Neuron (in vitro differentiated cells): ENCODE data around the gene KLHL3.
"Not testable (repeated sequence)": the region's sequence is repeated elsewhere in the genome, so short reads cannot be mapped to it uniquely, and the experiment has no call there.

ENCODE experiments used
- H2AFZ ChIP-seq: one replicate; pipeline ENCODE4 v1.6.1; 2013; ENCODE audit warnings: low read depth, mild to moderate bottlenecking, inconsistent platforms, low read length, moderate library complexity
- H3K27me3 ChIP-seq: one replicate; pipeline ENCODE4 v1.6.1; 2013; ENCODE audit warnings: low read length; ENCODE audit not compliant: insufficient read depth
- H3K36me3 ChIP-seq: one replicate; pipeline ENCODE4 v1.6.1; 2013; ENCODE audit warnings: low read length; ENCODE audit not compliant: insufficient read depth
- H3K4me1 ChIP-seq: one replicate; pipeline ENCODE4 v1.6.1; 2013; ENCODE audit warnings: low read length; ENCODE audit not compliant: insufficient read depth
- H3K4me3 ChIP-seq: 2 replicates; pipeline ENCODE4 v1.5.1; 2013; ENCODE audit warnings: mild to moderate bottlenecking, low read length, moderate library complexity
- H3K9me3 ChIP-seq: one replicate; pipeline ENCODE4 v1.6.1; 2013; ENCODE audit warnings: low read length

KLHL3 gene

GRCh38 chr5:137735555-137736284 lies at the start of gene KLHL3:
Gene KLHL3, minus strand, starts transcription at chr5:137736089. Its CDS starts 443 bp downstream, at chr5:137735646.
- peak within 1 kb of the TSS; percentile 54 for H3K4me3 ChIP-seq
- peaks cover 14% of the 10 kb centered on the region for H3K4me1 ChIP-seq
- no peaks in the 10 kb centered on the region for H3K27me3 ChIP-seq
- H3K9me3 ChIP-seq = no peaks in the 10 kb centered on the region
- no peaks in the 10 kb centered on the region for H3K36me3 ChIP-seq
- peak within 1 kb of the TSS; percentile 47 for H2AFZ ChIP-seq

- H3K4me3 ChIP-seq = no peak overlapping the region
- peaks cover 26% of the 10 kb centered on the region for H3K4me1 ChIP-seq
- no peaks in the 10 kb centered on the region for H3K36me3 ChIP-seq
- H2AFZ ChIP-seq = peak overlapping the region; percentile 52
- H3K9me3 ChIP-seq = no peaks in the 10 kb centered on the region
- no peaks in the 10 kb centered on the region for H3K27me3 ChIP-seq
Measured at GRCh38 chr5:137782984-137783536, 47.2 kb upstream of the KLHL3 start.

- peak overlapping the region; percentile 52 for H2AFZ ChIP-seq
- H3K4me3 ChIP-seq = no peak overlapping the region
- no peaks in the 10 kb centered on the region for H3K9me3 ChIP-seq
- H3K27me3 ChIP-seq = no peaks in the 10 kb centered on the region
- H3K4me1 ChIP-seq = peaks cover 26% of the 10 kb centered on the region
- no peaks in the 10 kb centered on the region for H3K36me3 ChIP-seq
Measured at GRCh38 chr5:137782055-137782454, 46.2 kb upstream of the KLHL3 start.

GRCh38 chr5:137778772-137779564 lies 43.1 kb upstream of the KLHL3 start:
- Histone ChIP-seq H3K27me3 (peaks cover 11% of the 10 kb centered on the region), H3K4me1 (peaks cover 26% of the 10 kb centered on the region), H3K4me3 (no peak overlapping the region), H3K9me3 (peaks cover 4% of the 10 kb centered on the region), H3K36me3 (no peaks in the 10 kb centered on the region), H2AFZ (no peak overlapping the region)

GRCh38 chr5:137767937-137768336 lies 32.0 kb upstream of the KLHL3 start:
- H3K4me3 ChIP-seq, H3K9me3 ChIP-seq, H3K27me3 ChIP-seq, H2AFZ ChIP-seq, H3K36me3 ChIP-seq, H3K4me1 ChIP-seq: not testable (repeated sequence)

- H2AFZ ChIP-seq = no peak overlapping the region
- no peaks in the 10 kb centered on the region for H3K4me1 ChIP-seq
- H3K4me3 ChIP-seq = no peak overlapping the region
- peaks cover 4% of the 10 kb centered on the region for H3K27me3 ChIP-seq
- no peaks in the 10 kb centered on the region for H3K36me3 ChIP-seq
- no peaks in the 10 kb centered on the region for H3K9me3 ChIP-seq
Measured at GRCh38 chr5:137761566-137761965, 25.7 kb upstream of the KLHL3 start.

GRCh38 chr5:137760719-137761516 lies 25.0 kb upstream of the KLHL3 start:
- H3K4me3 ChIP-seq = no peak overlapping the region
- no peaks in the 10 kb centered on the region for H3K4me1 ChIP-seq
- no peak overlapping the region for H2AFZ ChIP-seq
- H3K27me3 ChIP-seq = peaks cover 4% of the 10 kb centered on the region
- no peaks in the 10 kb centered on the region for H3K9me3 ChIP-seq
- H3K36me3 ChIP-seq = no peaks in the 10 kb centered on the region

- no peaks in the 10 kb centered on the region for H3K36me3 ChIP-seq
- H3K27me3 ChIP-seq = peaks cover 4% of the 10 kb centered on the region
- H2AFZ ChIP-seq = no peak overlapping the region
- no peaks in the 10 kb centered on the region for H3K9me3 ChIP-seq
- H3K4me1 ChIP-seq = peaks cover under 1% of the 10 kb centered on the region
- H3K4me3 ChIP-seq = no peak overlapping the region
Measured at GRCh38 chr5:137760294-137760693, 24.4 kb upstream of the KLHL3 start.

- no peaks in the 10 kb centered on the region for H3K36me3 ChIP-seq
- peaks cover 2% of the 10 kb centered on the region for H3K4me1 ChIP-seq
- H2AFZ ChIP-seq = no peak overlapping the region
- H3K4me3 ChIP-seq = no peak overlapping the region
- no peaks in the 10 kb centered on the region for H3K9me3 ChIP-seq
- H3K27me3 ChIP-seq = peaks cover 4% of the 10 kb centered on the region
Measured at GRCh38 chr5:137758715-137759306, 22.9 kb upstream of the KLHL3 start.

GRCh38 chr5:137758121-137758520 lies 22.2 kb upstream of the KLHL3 start:
- Histone ChIP-seq H3K4me3 (no peak overlapping the region), H3K4me1 (peaks cover 2% of the 10 kb centered on the region), H3K9me3 (no peaks in the 10 kb centered on the region), H3K36me3 (no peaks in the 10 kb centered on the region), H3K27me3 (peaks cover 4% of the 10 kb centered on the region), H2AFZ (no peak overlapping the region)

- Histone ChIP-seq H2AFZ (no peak overlapping the region), H3K36me3 (peaks cover 3% of the 10 kb centered on the region), H3K4me3 (no peak overlapping the region), H3K27me3 (peaks cover 4% of the 10 kb centered on the region), H3K4me1 (peaks cover 2% of the 10 kb centered on the region), H3K9me3 (no peaks in the 10 kb centered on the region)
Measured at GRCh38 chr5:137757634-137758033, 21.7 kb upstream of the KLHL3 start.

- H3K4me3 ChIP-seq = peak overlapping the region; percentile 97
Measured at GRCh38 chr5:137754961-137755762, 19.3 kb upstream of the KLHL3 start.

More at GRCh38 chr5:137754961-137755762, 19.3 kb upstream of the KLHL3 start:
- H3K4me1 ChIP-seq = peaks cover 15% of the 10 kb centered on the region
- peak overlapping the region; percentile 47 for H2AFZ ChIP-seq
- no peaks in the 10 kb centered on the region for H3K9me3 ChIP-seq
- peaks cover 20% of the 10 kb centered on the region for H3K36me3 ChIP-seq
- peaks cover 4% of the 10 kb centered on the region for H3K27me3 ChIP-seq
